Astrocyte of the spinal cord (primary cell): ENCODE data around the gene NPIPA5.
"Not testable (repeated sequence)": the region's sequence is repeated elsewhere in the genome, so short reads cannot be mapped to it uniquely, and the experiment has no call there.

Experiments used
- DNase-seq: peaks from one replicate; pipeline ENCODE4 v3.0.0; 2011; ENCODE audit warnings: low read depth, low spot score
- H3K4me3 ChIP-seq: 2 replicates; pipeline ENCODE4 v1.5.1; 2011; ENCODE audit warnings: low read depth, mild to moderate bottlenecking, low read length, moderate library complexity
- in situ Hi-C: cut with HindIII; loops from 2 replicates; pipeline ENCODE4 v1.10.0; 2017; ENCODE audit warnings: low sequenced_read_pairs

Gene NPIPA5

DNA sequence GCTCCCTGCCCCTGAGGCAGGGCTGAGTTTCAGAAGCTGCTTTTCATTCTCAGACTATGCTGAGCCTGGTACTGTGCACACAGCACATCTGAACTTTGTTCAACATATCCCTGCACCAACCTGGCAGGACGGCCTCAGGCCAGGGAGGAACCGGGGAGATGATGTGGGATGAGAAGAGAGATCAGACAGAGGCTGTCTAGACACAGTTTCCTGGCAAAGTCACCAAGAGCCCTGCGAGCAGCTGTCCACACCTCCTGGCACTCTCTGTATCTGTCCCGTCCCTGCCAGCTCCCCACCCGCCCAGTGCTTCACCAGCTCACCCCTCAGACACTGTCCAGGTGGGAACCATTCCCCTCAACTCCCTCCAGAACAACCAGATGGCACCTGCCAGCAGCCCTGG, 39.1 kb downstream of the NPIPA5 start:
- DNase-seq, H3K4me3 ChIP-seq, in situ Hi-C loops: not testable (repeated sequence)

DNA sequence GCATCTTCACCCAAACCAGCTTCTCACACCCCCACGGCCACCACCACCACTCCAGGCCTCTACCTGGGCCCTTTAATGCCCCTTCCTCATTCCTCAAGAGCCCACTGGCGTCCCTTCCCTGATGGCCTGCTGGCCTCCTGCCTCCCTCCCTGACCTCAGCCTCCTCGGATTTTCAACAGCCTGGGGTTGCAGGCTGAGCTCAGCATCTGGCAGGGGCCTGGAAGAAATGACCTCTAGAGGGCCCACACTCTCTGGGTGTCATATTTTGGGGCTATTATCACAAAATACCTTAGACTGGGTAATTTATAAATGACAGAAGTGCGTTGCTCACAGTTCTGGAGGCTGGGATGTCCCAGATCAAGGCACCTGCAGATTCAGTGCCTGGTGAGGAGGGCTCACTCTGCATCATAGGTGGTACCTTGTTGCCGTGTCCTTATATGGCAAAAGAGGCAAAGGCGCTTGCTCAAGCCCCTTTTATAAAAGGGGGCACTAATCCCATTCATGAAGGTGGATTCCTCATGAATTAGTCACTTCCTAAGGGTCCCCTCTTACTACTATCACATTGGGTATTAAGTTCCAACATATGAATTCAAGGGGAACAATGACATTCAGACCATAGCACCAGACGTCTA, 40.0 kb downstream of the NPIPA5 start:
- in situ Hi-C loops, H3K4me3 ChIP-seq, DNase-seq: not testable (repeated sequence)

DNA sequence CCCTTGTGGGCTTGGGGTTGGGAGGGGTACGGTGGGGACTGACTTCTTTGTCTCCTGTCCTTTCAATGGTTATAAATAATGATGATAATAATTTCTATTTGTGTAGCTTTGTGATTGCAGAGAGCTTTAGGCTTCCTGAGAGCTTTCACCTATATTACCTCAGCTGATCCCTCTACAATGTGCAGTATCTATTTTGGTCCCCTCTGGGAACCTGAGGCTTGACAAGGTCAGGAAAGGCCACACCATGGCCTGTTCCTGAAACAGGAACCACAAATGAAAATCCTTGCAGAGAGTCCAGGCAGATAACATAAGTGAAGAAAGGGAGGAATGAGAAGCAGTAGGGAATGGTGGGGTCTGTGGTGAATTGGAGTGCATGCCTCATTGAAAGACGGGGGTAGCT, 42.5 kb downstream of the NPIPA5 start:
- in situ Hi-C loops, DNase-seq, H3K4me3 ChIP-seq: not testable (repeated sequence)

DNA sequence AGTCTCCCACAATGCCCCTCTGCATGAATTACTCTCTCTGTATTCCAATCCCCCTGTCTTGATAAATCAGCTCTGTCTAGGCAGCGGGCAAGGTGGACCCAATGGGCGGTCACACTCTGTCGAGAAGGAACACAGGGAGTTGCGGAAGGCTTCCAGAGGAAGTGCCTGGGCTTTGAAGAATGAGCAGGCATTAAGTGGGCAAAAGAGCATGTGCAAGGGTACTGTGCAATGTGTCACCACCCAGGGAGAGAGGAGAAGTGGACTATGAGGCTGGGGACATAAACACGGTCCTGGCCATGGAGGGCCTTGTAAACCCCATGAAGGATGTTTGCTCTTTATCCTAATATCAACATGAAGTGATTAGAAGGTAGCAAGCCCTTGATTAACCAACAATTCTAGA, 44.1 kb downstream of the NPIPA5 start:
- DNase-seq, in situ Hi-C loops, H3K4me3 ChIP-seq: not testable (repeated sequence)

DNA sequence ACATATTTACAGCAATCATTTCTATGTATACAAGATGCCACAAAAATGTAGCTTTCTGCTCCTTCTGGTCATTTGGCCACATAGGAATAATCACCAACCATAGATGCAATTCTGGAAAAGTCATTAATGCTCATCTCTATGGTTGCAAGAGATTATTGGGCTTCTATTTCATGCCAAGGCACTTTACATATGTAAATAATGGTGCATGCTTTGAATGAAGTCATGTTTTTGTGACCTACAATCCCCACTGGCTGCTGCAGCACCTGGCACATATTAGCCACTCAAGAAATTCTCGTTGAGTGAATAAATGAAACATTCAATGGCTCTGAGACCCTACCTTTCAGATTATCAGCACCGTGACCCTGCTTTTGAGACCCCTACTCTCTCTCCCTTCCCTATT, 47.1 kb downstream of the NPIPA5 start:
- in situ Hi-C loops, H3K4me3 ChIP-seq, DNase-seq: not testable (repeated sequence)

DNA sequence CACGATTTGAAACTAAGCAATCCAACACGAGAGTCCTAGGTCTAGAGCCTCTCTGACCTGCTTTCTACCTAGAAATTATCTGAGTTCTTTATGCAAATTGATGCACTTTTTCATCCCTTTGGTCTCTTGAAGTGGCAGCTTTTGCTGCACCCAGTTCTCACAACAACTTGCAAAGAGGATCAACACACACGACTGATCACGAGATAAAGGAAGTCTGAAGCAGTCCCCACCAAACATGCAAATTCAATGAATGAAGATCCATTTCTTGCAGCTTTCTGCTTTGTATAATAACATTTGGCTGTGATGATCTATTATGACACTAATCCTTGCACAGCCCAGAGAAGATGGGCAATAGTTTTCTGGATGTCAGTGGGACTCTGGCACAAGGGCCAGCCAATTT, 53.1 kb downstream of the NPIPA5 start:
- in situ Hi-C loops, DNase-seq, H3K4me3 ChIP-seq: not testable (repeated sequence)

DNA sequence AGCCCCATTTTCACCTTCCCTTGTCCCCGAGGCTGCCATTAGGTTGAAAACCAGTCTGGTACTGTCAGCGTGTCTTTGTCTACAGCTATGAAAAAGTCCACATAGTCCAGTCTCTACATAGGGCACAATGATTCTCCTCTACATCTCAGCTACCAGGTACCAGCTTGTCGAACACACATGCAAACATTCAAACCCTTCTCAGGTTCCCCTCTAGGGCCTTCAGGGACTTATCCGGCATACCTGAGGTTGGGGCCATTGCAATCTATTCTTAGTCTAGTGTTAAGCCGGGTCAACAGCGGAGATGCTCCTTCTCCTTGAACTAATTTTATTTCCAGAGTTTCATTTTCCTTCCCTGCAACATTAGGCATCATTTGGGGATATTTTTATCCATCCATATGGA, 54.7 kb downstream of the NPIPA5 start:
- in situ Hi-C loops, DNase-seq, H3K4me3 ChIP-seq: not testable (repeated sequence)

DNA sequence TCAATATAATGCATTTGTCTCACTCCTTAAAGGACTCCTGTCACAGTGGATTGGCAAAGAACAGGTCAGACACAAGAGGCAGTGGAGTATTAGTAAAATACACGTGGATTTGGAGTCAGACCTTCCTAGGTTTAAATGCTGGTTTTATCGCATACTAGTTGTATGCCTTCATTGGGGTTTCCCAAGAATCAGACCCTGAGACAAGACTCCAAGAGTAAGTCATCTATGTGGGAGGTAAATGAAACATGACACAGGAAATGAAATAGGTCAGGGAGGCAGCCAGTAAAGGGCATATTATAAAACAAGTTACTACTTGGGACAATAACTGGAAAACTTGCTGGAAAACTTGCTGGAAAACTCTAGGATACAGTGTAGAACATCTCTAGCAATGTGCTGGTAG, 56.9 kb downstream of the NPIPA5 start:
- H3K4me3 ChIP-seq, in situ Hi-C loops, DNase-seq: not testable (repeated sequence)

DNA sequence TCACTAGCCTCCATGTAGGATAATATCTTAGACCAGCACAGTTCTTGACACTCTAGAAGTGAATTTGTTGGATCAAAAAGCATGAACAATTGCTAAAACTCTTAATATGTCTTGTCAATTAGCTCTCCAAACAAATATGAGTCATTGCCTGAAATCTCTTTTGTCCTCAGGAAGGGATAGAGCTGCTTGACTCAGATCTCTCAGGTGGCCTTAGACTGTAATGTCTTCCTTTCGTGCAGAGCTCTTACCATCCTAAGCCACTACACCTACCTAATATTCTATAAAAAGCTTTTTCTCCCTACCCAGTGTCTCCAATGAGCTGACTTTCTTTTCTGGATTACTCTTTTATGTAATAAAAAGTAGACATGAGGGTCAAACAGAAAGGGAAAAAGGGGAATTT, 63.5 kb downstream of the NPIPA5 start:
- DNase-seq, H3K4me3 ChIP-seq, in situ Hi-C loops: not testable (repeated sequence)
